ENCODE data around the gene CUX1.

DNA sequence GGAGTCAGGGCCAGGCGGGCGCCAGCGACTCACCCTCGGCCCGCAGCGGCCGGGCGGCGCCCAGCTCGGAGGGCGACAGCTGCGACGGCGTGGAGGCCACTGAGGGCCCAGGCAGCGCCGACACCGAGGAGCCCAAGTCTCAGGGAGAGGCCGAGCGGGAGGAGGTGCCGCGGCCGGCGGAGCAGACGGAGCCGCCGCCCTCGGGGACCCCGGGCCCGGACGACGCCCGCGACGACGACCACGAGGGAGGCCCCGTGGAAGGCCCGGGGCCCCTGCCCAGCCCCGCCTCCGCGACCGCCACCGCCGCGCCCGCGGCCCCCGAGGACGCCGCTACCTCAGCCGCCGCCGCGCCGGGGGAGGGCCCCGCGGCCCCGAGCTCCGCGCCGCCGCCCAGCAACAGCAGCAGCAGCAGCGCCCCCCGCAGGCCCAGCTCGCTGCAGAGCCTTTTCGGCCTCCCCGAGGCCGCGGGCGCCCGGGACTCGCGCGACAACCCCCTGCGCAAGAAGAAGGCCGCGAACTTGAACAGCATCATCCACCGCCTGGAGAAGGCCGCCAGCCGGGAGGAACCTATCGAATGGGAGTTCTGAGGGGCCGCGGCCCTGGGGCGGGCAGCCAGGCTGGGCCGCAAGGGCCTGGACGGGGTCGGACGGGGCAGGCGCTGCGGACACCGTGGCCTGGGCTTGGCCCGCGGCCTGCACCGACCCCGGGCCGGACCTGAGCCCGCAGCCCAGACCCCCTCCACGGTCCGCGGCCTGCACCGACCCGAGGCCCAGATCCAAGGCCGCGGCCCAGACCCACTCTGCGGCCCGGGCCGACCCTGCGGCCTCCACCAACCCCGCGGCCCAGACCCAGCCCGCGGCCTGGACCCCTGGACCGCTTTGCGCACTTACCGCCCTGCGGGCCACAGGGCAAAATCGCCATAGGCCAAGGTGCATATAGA is 431.3 kb downstream of the CUX1 start:
- TF ChIP-seq, protein P1, sequence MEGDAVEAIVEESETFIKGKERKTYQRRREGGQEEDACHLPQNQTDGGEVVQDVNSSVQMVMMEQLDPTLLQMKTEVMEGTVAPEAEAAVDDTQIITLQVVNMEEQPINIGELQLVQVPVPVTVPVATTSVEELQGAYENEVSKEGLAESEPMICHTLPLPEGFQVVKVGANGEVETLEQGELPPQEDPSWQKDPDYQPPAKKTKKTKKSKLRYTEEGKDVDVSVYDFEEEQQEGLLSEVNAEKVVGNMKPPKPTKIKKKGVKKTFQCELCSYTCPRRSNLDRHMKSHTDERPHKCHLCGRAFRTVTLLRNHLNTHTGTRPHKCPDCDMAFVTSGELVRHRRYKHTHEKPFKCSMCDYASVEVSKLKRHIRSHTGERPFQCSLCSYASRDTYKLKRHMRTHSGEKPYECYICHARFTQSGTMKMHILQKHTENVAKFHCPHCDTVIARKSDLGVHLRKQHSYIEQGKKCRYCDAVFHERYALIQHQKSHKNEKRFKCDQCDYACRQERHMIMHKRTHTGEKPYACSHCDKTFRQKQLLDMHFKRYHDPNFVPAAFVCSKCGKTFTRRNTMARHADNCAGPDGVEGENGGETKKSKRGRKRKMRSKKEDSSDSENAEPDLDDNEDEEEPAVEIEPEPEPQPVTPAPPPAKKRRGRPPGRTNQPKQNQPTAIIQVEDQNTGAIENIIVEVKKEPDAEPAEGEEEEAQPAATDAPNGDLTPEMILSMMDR (IDR thresholded peaks at IDR 0.05): no peak
- no peak for TF ChIP-seq POLR2A (IDR thresholded peaks at IDR 0.05)

Measured in lower leg skin (tissue), 3 donors.